Measurements from ENCODE around the gene FUT1. TPM values are rescaled to one million over a fixed set of nuclear protein-coding genes. Genes with fewer than 3 reads are reported as not detected.
"Not testable (repeated sequence)": the region's sequence is repeated elsewhere in the genome, so short reads cannot be mapped to it uniquely, and the experiment has no call there.

FUT1 gene
- total and polyA plus RNA-seq, 2 of the 8 experiments (the other 6 are each of a cell fraction or from before 2014, with no cell fraction given): 7.4 to 12.9 TPM

GRCh38 chr19:48718106-48718505 is 34.3 kb downstream of the FUT1 start:
- ChIA-PET POLR2A (ENCODE audit: partially characterized antibody) (interaction anchor here (0.9 to 7.7 kb wide), 3 partner anchors 10 to 73 kb away, joined by 3 to 59 read pairs (median 3); partner anchors contain the start of gene FUT2), CTCF (ENCODE audit: partially characterized antibody) (interaction anchor here (0.9 to 8.2 kb wide), 3 partner anchors 22 to 109 kb away, joined by 3 to 53 read pairs (median 8); partner anchors contain the start of gene FUT2)
- not testable (repeated sequence) for FAIRE-seq; DNase-seq (ENCODE audit: low read depth in 1 of 2, low spot score in 2 of 2); H3K9me3 ChIP-seq (ENCODE audit: insufficient read depth in 2 of 2, low read depth in 1 of 2, low read length in 1 of 2); H3K56ac ChIP-seq (replicated peaks; ENCODE audit: insufficient read length, low read depth, low read length); H3K36me3 ChIP-seq (ENCODE audit: control insufficient read depth in 2 of 4, insufficient read depth in 4 of 4, low read length in 3 of 4); H3K79me1 ChIP-seq (ENCODE audit: low read depth, low read length); H2BK15ac ChIP-seq (ENCODE audit: low read length); H2BK20ac ChIP-seq (ENCODE audit: low read length); H2BK120ac ChIP-seq (replicated peaks; ENCODE audit: low read depth, low read length); H4K20me1 ChIP-seq (replicated peaks in 1 of 2; ENCODE audit: control insufficient read depth in 1 of 2, insufficient read depth in 2 of 2, low read length in 2 of 2); H3K27me3 ChIP-seq (replicated peaks in 1 of 4; ENCODE audit: control insufficient read depth in 3 of 4, extremely low read depth in 1 of 4, insufficient read depth in 3 of 4, low read length in 3 of 4); H2AFZ ChIP-seq (ENCODE audit: low read length); H3K9ac ChIP-seq (replicated peaks in 1 of 4; ENCODE audit: extremely low read depth in 1 of 4, low read depth in 3 of 4, low read length in 3 of 4); H3K14ac ChIP-seq (ENCODE audit: insufficient read length); H3K4ac ChIP-seq (replicated peaks; ENCODE audit: insufficient read length, low read depth, low read length); H2BK12ac ChIP-seq (ENCODE audit: low read depth, low read length); H3K27ac ChIP-seq (ENCODE audit: low read depth, low read length); H3K18ac ChIP-seq (ENCODE audit: extremely low read depth, low read length); H4K5ac ChIP-seq (ENCODE audit: insufficient read length, low read depth, low read length); H4K91ac ChIP-seq (replicated peaks; ENCODE audit: insufficient read length, low read length); H4K8ac ChIP-seq (ENCODE audit: extremely low read depth, insufficient read depth, low read length); H2AK5ac ChIP-seq (ENCODE audit: low read depth, low read length); H3K79me2 ChIP-seq (ENCODE audit: control insufficient read depth in 1 of 2, insufficient read depth in 2 of 2, low read length in 2 of 2); H3K4me3 ChIP-seq (ENCODE audit: extremely low read depth in 1 of 4, insufficient read depth in 2 of 4, low read depth in 3 of 4, low read length in 4 of 4); H3K23ac ChIP-seq (ENCODE audit: insufficient read length)
- Histone ChIP-seq H3K4me2 (ENCODE audit: insufficient read depth in 1 of 2, low read depth in 2 of 2, low read length in 2 of 2) (peak overlapping the region in 1 of 2 experiments; percentile 32; a peak in 1 of 4 replicates), H2BK5ac (ENCODE audit: low read depth, low read length) (peak overlapping the region; percentile 66; the same call in 1 of the 2 replicates), H3K4me1 (replicated peaks in 1 of 4; ENCODE audit: control insufficient read depth in 3 of 4, insufficient read depth in 4 of 4, low read length in 3 of 4) (peaks cover 0 to 28% (median 13%) of the 10 kb centered on the region in 4 experiments; a peak in 6 of 7 replicates), H3K23me2 (ENCODE audit: low read depth, low read length) (peaks cover 20% of the 10 kb centered on the region; the same call in 1 of the 2 replicates)
- 93% methylated on average over 9 of the region's 13 CpGs; no CpG with 5 or more reads in 1 of the 2 experiments for WGBS, 2 experiments (ENCODE audit: extremely low coverage in 1 of 2, insufficient coverage in 1 of 2, insufficient read length in 1 of 2, insufficient replicate concordance in 2 of 2, low coverage in 1 of 2, low lambda C conversion rate in 2 of 2, missing lambda C conversion rate in 1 of 2)

All from H1 (cell line).